GM21515 (cell line): ENCODE data around the gene RABGAP1L.
"Not testable (repeated sequence)": the region's sequence is repeated elsewhere in the genome, so short reads cannot be mapped to it uniquely, and the experiment has no call there.

Experiments
- ATAC-seq: cut with Tn5 transposase; IDR thresholded peaks from one replicate; pipeline ENCODE4 v1.9.1; 2021; ENCODE audit not compliant: unreplicated experiment

The RABGAP1L gene

DNA sequence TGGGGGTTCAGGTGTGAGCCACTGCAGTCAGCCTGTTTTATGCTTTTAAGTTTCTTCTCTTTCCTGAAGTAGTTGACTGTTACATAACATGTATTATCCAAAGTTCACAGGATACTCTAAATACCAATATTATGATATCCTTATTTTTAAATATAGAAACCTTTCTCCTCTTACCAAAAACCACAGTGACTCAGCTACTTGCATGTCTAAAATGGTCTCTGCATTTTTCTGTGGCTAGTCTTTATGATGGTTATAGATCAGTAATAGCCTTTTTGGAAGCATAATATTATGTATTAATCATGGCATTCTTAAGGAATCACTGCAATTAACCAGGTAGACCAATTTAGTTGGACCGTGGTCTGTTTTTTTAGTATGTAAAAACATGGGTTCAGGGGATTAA, 629.7 kb downstream of the RABGAP1L start:
- ATAC-seq, result no peak

DNA sequence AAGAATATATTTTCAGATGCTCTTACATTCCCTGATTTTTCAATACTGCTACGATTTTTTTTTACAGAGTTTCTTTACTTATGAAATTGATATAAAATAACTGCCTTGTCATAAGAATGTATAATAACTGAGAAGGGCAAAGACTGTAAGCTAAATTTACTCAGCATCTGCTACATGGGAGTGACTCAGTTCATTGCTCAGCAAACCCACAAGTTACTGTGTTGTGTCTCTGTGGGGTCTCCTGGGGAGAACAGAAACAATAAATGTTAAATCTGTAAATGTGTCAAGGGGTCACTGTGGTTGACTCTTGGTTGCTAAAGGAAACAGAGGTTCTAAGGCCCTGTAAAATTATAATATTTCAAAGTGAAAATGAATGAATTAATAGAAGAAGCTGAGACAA, 630.1 kb downstream of the RABGAP1L start:
- ATAC-seq, result peak; percentile 59

DNA sequence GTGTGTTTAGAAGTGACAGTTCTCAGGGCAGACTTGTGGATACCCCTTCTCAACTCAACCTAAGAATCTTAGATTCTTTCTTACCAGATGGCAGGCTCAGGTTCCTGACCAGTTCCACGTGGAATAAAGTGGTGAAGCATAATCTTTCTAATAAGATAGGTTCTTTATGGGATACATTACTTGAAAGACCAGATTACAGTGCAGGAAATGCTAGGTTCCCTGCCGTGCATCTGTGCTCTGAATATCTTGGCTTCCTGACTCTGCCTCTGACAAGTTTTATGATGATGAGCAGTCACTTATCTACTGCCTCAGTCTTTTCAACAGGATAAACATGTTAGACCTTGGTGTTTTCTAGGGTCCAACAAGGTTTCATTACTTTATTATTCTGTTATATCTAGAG, 632.5 kb downstream of the RABGAP1L start:
- no peak for ATAC-seq

DNA sequence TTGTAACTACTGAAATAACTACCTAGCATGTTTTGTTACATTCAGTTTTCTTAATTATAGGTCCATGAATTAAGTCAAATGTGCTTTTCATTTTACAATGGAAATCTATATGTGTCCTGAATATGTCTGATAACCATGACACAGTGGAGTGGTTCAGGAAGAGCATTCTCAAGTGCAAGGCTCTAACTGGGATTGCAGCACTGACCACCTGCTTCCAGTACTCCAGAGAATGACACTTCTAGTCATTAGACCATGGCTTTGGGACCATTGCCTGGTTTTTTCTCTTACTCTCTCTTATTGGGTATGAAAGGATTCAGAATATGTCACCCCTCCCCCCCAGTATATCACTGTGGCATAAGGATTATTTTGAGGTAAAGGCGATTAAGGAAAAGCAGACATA, 635.5 kb downstream of the RABGAP1L start:
- no peak for ATAC-seq

GRCh38 chr1:174795806-174796205, 636.5 kb downstream of the RABGAP1L start:
- ATAC-seq, result no peak

- ATAC-seq, result no peak
Measured at GRCh38 chr1:174797398-174797797, 638.1 kb downstream of the RABGAP1L start.

DNA sequence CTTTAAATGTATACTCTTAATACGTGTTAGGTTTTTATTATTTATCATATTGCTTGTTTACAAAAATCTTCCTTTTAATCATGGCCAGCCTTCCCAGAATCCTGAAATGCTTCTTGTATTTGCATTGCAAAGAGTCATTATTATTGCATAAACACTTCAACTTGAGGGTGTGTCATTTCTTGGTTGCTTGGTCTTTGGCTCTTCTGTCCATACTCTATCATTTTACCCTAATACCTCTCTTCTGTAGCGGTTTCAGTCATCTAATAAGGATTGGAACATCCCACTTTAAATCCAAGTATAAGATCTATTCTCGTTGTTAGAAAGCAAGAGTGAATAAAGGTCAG, 639.8 kb downstream of the RABGAP1L start:
- ATAC-seq, result no peak

- ATAC-seq, result no peak
Measured at GRCh38 chr1:174800216-174800851, 641.0 kb downstream of the RABGAP1L start.

- ATAC-seq, result no peak
Measured at GRCh38 chr1:174800876-174801275, 641.6 kb downstream of the RABGAP1L start.

- ATAC-seq, result no peak
Measured at GRCh38 chr1:174809755-174810280, 650.5 kb downstream of the RABGAP1L start.

- ATAC-seq, result no peak
Measured at GRCh38 chr1:174812016-174812415, 652.7 kb downstream of the RABGAP1L start.

GRCh38 chr1:174812656-174813055, 653.3 kb downstream of the RABGAP1L start:
- no peak for ATAC-seq

DNA sequence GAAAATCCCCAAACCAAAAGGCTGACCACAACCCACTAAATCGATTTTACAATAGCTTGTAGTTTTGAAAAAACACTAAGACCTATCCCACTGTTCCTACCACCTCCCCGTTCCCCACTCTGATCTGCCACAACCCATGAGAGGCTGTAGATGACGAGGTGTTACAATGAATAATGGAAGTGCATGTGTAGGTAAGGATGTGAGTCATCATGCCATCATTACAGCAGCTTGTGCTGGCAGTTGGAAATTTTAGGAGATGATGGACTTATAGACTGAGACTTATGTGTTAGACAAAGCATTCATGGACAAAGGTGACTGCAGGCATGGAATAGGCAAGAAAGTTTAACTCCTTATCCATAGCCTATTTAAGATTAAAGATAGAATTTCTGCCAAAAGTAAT, 655.7 kb downstream of the RABGAP1L start:
- peak; percentile 28 for ATAC-seq

DNA sequence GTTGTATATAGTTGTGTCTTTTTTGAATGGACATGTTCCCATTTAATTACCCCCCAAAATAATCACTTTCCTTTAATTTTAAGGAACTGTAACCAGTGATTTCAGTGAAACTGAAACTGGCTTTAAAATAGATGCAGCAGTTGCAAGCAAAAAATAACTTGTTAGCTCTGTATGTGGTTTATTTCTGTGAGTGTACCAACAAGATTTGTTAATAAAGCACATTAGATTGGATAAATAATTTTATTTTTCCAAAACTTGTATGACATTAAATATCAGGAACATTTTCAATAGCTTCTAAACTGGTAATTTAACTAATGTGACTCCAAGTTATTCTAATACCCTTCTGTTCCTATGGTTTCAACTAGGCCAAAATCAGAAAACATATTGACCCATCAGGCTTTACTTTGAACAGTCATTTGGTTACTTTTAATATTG, 656.2 kb downstream of the RABGAP1L start:
- ATAC-seq, result peak; percentile 60

- ATAC-seq, result not testable (repeated sequence)
Measured at GRCh38 chr1:174816621-174817020, 657.3 kb downstream of the RABGAP1L start.

DNA sequence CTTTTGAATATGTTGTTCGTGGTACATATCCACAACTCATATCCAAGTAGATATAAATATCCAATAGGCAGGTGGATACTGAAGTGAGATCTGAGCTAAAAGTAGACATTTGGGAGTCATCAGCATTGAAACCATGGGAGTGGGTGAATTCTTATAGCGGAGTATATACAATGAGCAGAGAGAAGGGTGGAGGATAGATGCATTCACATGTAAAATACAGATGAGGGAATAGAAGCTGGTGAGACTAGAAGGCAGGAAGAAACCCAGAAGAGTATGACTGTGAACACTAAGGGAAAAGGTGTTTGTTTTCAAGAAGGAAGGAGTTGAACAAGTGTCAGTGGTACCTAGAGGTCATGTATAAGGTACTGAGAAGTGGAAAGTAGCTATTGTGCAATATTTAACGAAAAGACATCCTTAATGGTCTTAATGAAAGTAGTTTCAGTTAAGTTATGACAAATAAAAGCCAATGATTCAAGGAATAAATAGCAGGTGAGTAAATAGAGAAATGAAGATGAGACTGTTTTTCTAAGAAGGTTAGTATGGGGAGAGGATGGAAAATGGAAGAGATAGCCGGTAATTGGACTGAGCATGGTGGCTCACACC, 658.8 kb downstream of the RABGAP1L start:
- peak; percentile 34 for ATAC-seq

DNA sequence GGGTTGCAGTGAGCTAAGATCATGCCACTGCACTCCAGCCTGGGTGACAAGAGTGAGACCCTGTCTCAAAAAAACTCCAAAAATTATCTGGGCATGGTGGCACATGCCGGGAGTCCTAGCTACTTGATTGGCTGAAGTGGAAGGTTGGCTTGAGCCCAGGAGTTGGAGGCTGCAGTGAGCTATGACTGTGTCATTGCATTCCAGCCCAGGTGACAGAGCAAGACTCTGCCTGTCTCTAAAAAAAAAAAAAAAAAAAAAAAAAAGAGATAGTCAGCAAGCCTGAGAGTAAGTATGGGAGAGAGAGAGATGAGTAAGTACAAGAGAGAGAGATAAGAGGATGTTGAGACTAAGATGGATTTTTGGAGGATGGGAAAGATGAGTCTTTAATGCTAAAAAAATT, 659.6 kb downstream of the RABGAP1L start:
- ATAC-seq, result no peak

DNA sequence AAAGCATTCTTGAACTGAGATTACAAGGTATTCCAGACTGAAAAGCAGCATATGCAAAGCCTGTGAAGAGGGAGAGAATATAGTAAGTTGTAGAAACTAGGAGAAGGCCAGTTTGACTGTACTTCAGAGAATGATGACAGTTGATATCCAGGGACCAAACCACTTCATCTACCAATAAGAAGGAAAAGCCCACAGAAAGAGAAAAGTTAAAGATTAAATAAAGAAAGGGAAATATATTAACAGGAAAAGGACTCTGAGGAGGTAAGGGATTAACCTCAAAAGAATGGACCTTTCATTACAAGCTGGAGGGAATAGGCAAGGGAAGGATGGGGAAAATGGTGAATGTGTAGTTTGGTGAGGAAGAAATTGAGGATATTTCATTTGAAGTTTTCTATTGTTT, 660.3 kb downstream of the RABGAP1L start:
- no peak for ATAC-seq

DNA sequence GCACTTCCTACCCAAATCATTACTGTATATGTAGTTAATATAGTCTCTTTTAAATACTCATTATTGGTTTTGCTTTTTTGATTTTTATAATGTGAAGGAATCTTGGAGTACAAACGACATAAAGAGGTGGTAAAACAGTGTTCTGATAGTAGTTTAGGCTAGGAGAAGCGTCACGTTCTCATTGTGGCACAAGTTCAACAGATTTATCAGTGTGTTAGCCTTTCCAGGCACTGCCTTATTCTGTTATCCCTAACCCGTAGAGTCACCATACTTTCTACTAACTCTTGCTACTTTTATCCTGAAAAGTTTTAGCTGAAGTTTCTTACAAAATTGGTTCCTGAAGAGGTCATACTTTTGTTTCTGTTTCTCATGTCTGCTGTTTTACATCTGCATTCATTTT, 665.8 kb downstream of the RABGAP1L start:
- no peak for ATAC-seq

DNA sequence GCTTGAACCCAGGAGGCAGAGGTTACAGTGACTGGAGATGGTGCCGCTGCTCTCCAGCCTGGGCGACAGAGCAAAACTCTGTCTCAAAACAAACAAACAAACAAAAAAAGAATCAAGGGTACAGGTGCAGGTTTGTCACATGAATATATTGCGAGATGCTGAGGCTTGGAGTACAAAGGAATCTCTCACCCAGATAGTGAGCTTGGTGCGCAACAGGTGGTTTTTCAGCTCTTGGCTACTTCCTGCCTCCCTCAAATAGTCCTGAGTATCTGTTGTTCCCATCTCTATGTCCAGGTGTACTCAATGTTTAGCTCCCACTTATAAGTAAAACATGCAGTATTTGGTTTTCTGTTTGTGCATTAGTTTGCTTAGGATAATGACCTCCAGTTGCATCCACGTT, 666.5 kb downstream of the RABGAP1L start:
- no peak for ATAC-seq

DNA sequence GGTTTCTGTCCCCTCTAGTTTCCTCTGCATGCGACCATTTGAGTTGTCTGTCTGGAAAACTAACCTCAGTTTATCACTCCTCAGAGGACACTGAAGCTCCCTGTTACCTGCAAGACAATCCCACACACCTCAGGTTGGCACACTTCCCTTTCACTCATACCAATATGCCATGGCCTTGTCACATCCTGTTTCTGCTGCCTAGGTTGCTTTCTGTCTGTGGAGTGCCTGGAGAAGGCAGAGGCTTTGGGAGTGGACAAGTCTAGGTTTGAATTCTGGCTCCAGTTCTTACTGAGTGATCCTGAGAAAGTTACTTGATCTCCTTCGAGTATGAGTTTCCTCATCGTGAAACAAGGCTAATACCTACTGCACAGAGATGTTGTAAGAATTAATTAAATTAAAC, 668.9 kb downstream of the RABGAP1L start:
- no peak for ATAC-seq

DNA sequence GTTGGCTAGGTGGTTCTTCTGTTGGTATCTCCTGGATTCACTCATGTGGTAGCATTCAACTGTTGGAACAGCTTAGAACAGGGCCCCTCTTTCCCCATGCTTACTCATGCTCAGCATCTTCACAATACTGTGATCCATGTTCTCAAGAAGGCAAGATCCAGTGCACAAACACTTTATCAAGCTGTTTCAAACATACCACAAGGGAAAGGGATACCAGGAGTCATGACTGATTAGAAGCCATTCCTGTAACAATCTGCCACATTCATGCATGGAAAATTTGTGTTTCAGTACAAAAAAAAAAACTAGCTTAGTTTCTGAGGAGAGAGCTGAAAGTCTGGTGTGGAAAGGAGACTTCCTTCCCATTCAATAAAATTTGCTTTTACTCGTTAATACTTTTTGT, 670.7 kb downstream of the RABGAP1L start:
- ATAC-seq, result no peak

DNA sequence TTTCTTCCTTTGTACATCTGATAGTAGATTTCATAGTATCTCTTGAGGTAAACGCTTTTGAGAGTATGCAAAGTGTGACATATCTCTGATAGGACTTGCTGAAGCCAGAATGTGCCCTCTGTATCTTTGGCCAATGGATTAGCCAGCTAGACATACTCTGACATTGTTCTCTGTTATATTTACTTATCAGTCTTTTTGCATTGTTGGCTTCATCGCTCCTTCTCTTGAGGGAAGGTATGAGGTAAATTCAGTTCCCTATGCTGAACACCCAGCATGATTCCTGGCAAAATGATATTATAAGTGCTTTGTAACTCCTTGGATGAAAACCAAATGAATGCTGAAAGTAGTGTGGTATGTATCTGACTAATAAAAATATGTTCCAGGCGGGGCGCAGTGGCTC, 677.2 kb downstream of the RABGAP1L start:
- no peak for ATAC-seq
